CD4-positive, alpha-beta T cell (primary cell): ENCODE data around the gene ING2. TPM values are rescaled to one million over a fixed set of nuclear protein-coding genes. Genes with fewer than 3 reads are reported as not detected.

Experiments
- ATAC-seq: fragments of 200-7000 bp; cut with Tn5 transposase; one replicate; pipeline ENCODE4 v1.10.0; 2022; ENCODE audit warnings: mild to moderate bottlenecking; ENCODE audit not compliant: poor library complexity
- CTCF ChIA-PET: fragments of 350-600 bp; sonication (Branson Sonifier 250); formaldehyde crosslinking; loops from one replicate; lab custom pipeline; 2021; ENCODE audit warnings: antibody characterized with exemption, inconsistent platforms; lab: Charles Lee
- POLR2A ChIA-PET: fragments of 350-600 bp; sonication (Branson Sonifier 250); formaldehyde crosslinking; loops from one replicate; lab custom pipeline; 2021; ENCODE audit warnings: antibody characterized with exemption, inconsistent platforms; lab: Charles Lee
- DNase-seq, 14 experiments: peaks; one replicate each; pipeline ENCODE4 v3.0.0-alpha.2; 2013 to 2020; ENCODE audit warnings: mixed read lengths in 2 of 14
- H3K27ac ChIP-seq, 2 donors: one replicate each; pipeline versions ENCODE4 v1.5.1 to v1.7.0; 2013; ENCODE audit warnings: low read length in 2 of 2, low read depth in 1 of 2, mild to moderate bottlenecking in 1 of 2
- H3K27me3 ChIP-seq, 2 experiments: 1 replicate in 1 of 2; 2 replicates in 1 of 2; pipeline versions ENCODE4 v1.6.1 to v1.7.0; 2013; ENCODE audit warnings: low read length in 2 of 2, control low read depth in 1 of 2, mild to moderate bottlenecking in 1 of 2, moderate library complexity in 1 of 2; ENCODE audit not compliant: insufficient read depth in 2 of 2, control insufficient read depth in 1 of 2
- H3K36me3 ChIP-seq: one replicate; pipeline ENCODE4 v1.6.1; 2013; ENCODE audit warnings: low read length, control low read depth; ENCODE audit not compliant: insufficient read depth
- H3K4me1 ChIP-seq: one replicate; pipeline ENCODE4 v1.6.1; 2013; ENCODE audit warnings: low read length, control low read depth; ENCODE audit not compliant: insufficient read depth
- H3K4me3 ChIP-seq: one replicate; pipeline ENCODE4 v1.5.1; 2013; ENCODE audit warnings: mild to moderate bottlenecking, low read length, moderate library complexity
- H3K9me3 ChIP-seq, 2 experiments: 1 replicate in 1 of 2; 2 replicates in 1 of 2; pipeline versions ENCODE4 v1.6.1 to v1.7.0; 2013; ENCODE audit warnings: low read length in 2 of 2, mild to moderate bottlenecking in 2 of 2, control low read depth in 1 of 2, moderate library complexity in 1 of 2; ENCODE audit not compliant: control insufficient read depth in 1 of 2, insufficient read depth in 1 of 2
- H3K27ac Mint-ChIP-seq: one replicate; pipeline ENCODE4 v1.8.0; 2020; ENCODE audit warnings: mixed read lengths
- H3K27me3 Mint-ChIP-seq: one replicate; pipeline ENCODE4 v1.8.0; 2021; ENCODE audit warnings: mixed read lengths
- H3K36me3 Mint-ChIP-seq: one replicate; pipeline ENCODE4 v1.8.0; 2021; ENCODE audit warnings: low read depth, mixed read lengths
- H3K4me1 Mint-ChIP-seq: one replicate; pipeline ENCODE4 v1.8.0; 2021; ENCODE audit warnings: low read depth, mixed read lengths
- H3K4me3 Mint-ChIP-seq: one replicate; pipeline ENCODE4 v1.8.0; 2020; ENCODE audit warnings: mild to moderate bottlenecking, mixed read lengths
- H3K9me3 Mint-ChIP-seq: one replicate; pipeline ENCODE4 v1.8.0; 2020; ENCODE audit warnings: mixed read lengths
- CTCF ChIP-seq: fragments of 200-600 bp; IDR thresholded peaks from one replicate; pipeline ENCODE4 v1.8.0; 2022; ENCODE audit warnings: antibody characterized with exemption, mild to moderate bottlenecking
- intact Hi-C, 2 experiments: fragments of 100-400 bp; cut with DNase I in 1 of 2; cut with micrococcal nuclease in 1 of 2; formaldehyde crosslinking; loops; one replicate each; pipeline versions ENCODE4 v1.15.1 to v1.9.0; 2023 to 2025; cut with DNase I, micrococcal nuclease
- total RNA-seq, 174 experiments: library from RNA in 2 of 174; stranded (reverse) in 2 of 174; gene quantifications; one replicate each; pipeline ENCODE4 v1.2.3 and lab custom pipeline; 2021 to 2026

Gene ING2
- total RNA-seq, 2 experiments from 2014 or later = 12.5 to 12.8 TPM

GRCh38 chr4:183483997-183484396 is 20.9 kb upstream of the ING2 start:
- H3K36me3 Mint-ChIP-seq = no peaks in the 10 kb centered on the region
- DNase-seq (no peak), ATAC-seq (no peak)
- H3K27ac ChIP-seq = no peak overlapping the region
- no peaks in the 10 kb centered on the region for H3K9me3 ChIP-seq
- no peaks in the 10 kb centered on the region for H3K36me3 ChIP-seq
- no peak overlapping the region for H3K4me3 Mint-ChIP-seq
- POLR2A ChIA-PET = interaction anchor here (1.1 kb wide), 1 partner anchor 20 kb away, joined by 4 read pairs; no protein-coding TSS in a partner anchor
- H3K4me1 Mint-ChIP-seq = no peaks in the 10 kb centered on the region
- no peak for TF ChIP-seq CTCF
- H3K9me3 Mint-ChIP-seq = no peaks in the 10 kb centered on the region
- no peaks in the 10 kb centered on the region for H3K27me3 ChIP-seq
- CTCF ChIA-PET = no interaction called here
- H3K27me3 Mint-ChIP-seq = no peaks in the 10 kb centered on the region
- H3K4me1 ChIP-seq = no peaks in the 10 kb centered on the region
- intact Hi-C loops = no loop called here
- no peak overlapping the region for H3K4me3 ChIP-seq
- no peak overlapping the region for H3K27ac Mint-ChIP-seq

- H3K27ac ChIP-seq = no peak overlapping the region
- ChIA-PET POLR2A (no interaction called here), CTCF (no interaction called here)
- intact Hi-C loops = no loop called here
- no peaks in the 10 kb centered on the region for H3K27me3 ChIP-seq
- no peaks in the 10 kb centered on the region for H3K9me3 Mint-ChIP-seq
- H3K27me3 Mint-ChIP-seq = no peaks in the 10 kb centered on the region
- no peaks in the 10 kb centered on the region for H3K9me3 ChIP-seq
- no peak overlapping the region for H3K4me3 Mint-ChIP-seq
- DNase-seq = no peak
- no peak overlapping the region for H3K4me3 ChIP-seq
- H3K4me1 Mint-ChIP-seq = no peaks in the 10 kb centered on the region
- TF ChIP-seq CTCF = no peak
- H3K27ac Mint-ChIP-seq = no peak overlapping the region
- no peak for ATAC-seq
- H3K36me3 Mint-ChIP-seq = no peaks in the 10 kb centered on the region
- no peaks in the 10 kb centered on the region for H3K36me3 ChIP-seq
- H3K4me1 ChIP-seq = no peaks in the 10 kb centered on the region
Measured at GRCh38 chr4:183485411-183486160, 19.3 kb upstream of the ING2 start.

- Histone ChIP-seq H3K36me3 (no peaks in the 10 kb centered on the region), H3K4me3 (no peak overlapping the region), H3K9me3 (peaks cover 0 to 4% of the 10 kb centered on the region in 2 experiments), H3K27ac (no peak overlapping the region), H3K4me1 (no peaks in the 10 kb centered on the region), H3K27me3 (no peaks in the 10 kb centered on the region)
- TF ChIP-seq CTCF = no peak
- peaks cover 35% of the 10 kb centered on the region for H3K36me3 Mint-ChIP-seq
- H3K9me3 Mint-ChIP-seq = no peaks in the 10 kb centered on the region
- no peak overlapping the region for H3K27ac Mint-ChIP-seq
- intact Hi-C loops = no loop called here
- no peak overlapping the region for H3K4me3 Mint-ChIP-seq
- ChIA-PET CTCF (no interaction called here), POLR2A (interaction anchor here (0.6 kb wide), 1 partner anchor 49 kb away, joined by 3 read pairs; the partner anchor contains the start of gene CDKN2AIP)
- no peaks in the 10 kb centered on the region for H3K27me3 Mint-ChIP-seq
- ATAC-seq (no peak), DNase-seq (no peak)
- H3K4me1 Mint-ChIP-seq = no peaks in the 10 kb centered on the region
Measured at GRCh38 chr4:183492791-183493222, 12.1 kb upstream of the ING2 start.
